Activated naive CD4-positive, alpha-beta T cell treated with anti-CD3 and anti-CD28 coated beads, Interleukin-2, amount 50 U/mL, for 24 hours (primary cell): ENCODE measurements around the gene DBP.
"Not testable (repeated sequence)": the region's sequence is repeated elsewhere in the genome, so short reads cannot be mapped to it uniquely, and the experiment has no call there.

Source experiments
- H3K27ac Mint-ChIP-seq: one replicate; pipeline ENCODE4 v1.8.0; 2021; ENCODE audit warnings: mild to moderate bottlenecking, mixed read lengths
- H3K27me3 Mint-ChIP-seq: one replicate; pipeline ENCODE4 v1.8.0; 2021; ENCODE audit warnings: mixed read lengths
- H3K36me3 Mint-ChIP-seq: one replicate; pipeline ENCODE4 v1.8.0; 2021; ENCODE audit warnings: mixed read lengths
- H3K4me1 Mint-ChIP-seq: one replicate; pipeline ENCODE4 v1.8.0; 2021; ENCODE audit warnings: mixed read lengths
- H3K4me3 Mint-ChIP-seq: one replicate; pipeline ENCODE4 v1.8.0; 2021; ENCODE audit warnings: mild to moderate bottlenecking, mixed read lengths
- H3K9me3 Mint-ChIP-seq: one replicate; pipeline ENCODE4 v1.8.0; 2021; ENCODE audit warnings: mixed read lengths

DBP gene

GRCh38 chr19:48637948-48638830, 1.0 kb upstream of the DBP start:
- H3K4me3 Mint-ChIP-seq = peak overlapping the region; percentile 98
- H3K9me3 Mint-ChIP-seq = no peaks in the 10 kb centered on the region
- peak overlapping the region; percentile 100 for H3K27ac Mint-ChIP-seq
- H3K4me1 Mint-ChIP-seq = peaks cover 37% of the 10 kb centered on the region
- no peaks in the 10 kb centered on the region for H3K36me3 Mint-ChIP-seq
- H3K27me3 Mint-ChIP-seq = no peaks in the 10 kb centered on the region

DNA sequence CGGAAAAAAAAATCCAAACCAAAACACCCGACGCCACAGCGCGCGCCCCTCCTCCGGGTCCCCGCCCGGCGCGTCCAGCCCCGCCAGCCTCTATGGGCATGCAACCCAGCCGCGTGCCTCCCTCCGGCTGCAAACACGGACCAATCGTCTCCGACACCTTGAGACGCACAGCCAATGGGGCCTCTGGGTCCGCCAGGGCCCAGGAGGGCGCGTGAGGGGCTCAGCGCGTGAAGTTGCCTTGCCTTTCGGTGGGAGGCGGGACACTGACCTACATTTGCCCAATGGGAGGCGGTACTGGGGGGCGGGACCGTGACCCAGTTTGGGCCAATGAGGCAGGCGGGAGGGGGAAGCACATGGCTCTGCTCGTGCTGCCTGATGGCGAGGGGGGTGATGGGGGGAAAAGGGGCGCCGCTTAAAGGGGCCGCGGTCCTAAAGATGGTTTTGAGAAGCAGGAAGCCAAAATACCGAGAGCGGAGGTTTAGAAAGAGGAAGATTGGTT, 319 bp upstream of the DBP start:
- peak overlapping the region; percentile 98 for H3K4me3 Mint-ChIP-seq
- H3K27ac Mint-ChIP-seq = peak overlapping the region; percentile 100
- no peaks in the 10 kb centered on the region for H3K27me3 Mint-ChIP-seq
- H3K36me3 Mint-ChIP-seq = no peaks in the 10 kb centered on the region
- no peaks in the 10 kb centered on the region for H3K9me3 Mint-ChIP-seq
- H3K4me1 Mint-ChIP-seq = peaks cover 43% of the 10 kb centered on the region

DNA sequence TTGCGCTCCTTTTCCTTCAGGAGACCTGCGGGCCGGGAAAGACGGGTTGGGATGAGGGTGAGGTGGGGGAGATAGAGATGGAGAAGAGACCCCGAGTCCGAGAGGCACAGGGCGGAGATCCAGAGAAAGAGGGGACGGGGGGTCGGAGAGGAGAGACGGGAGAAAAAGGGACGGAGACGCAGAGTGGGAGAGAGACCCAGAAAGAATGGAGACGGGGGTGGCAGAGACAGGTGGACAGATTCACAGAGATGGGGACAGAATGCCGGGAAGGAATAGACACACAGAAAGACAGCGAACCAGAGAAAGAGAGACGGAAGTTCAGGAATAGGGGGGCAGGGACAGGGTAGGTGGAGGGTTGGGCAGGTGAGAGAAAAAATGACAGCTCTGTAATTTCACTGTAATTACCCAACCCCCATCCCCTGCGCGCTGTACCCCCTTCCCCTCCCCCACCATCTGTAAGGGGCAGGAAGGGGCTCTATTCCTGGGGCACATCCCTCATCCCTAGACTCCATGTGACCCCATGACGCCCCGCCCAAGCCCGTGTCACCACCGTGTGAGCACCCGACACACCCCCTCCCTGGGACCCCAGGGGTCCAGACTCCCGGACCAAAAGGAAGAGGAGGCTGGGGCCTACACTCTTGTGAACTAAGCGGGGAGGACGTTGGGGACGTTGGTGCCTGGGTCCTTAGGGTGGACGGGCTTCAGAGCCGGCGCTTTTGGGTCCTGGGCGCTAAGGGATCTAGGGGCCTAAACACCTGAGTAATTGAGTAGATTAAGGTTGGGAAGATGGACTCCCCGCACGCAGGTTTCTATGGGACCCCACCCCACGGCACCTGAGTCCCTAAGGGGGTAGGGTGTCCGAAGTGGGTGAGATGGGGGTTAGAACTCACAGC, 967 bp downstream of the DBP start:
- Mint-ChIP-seq H3K4me1 (peaks cover 49% of the 10 kb centered on the region), H3K4me3 (peak overlapping the region; percentile 98), H3K27ac (peak overlapping the region; percentile 97)

DNA sequence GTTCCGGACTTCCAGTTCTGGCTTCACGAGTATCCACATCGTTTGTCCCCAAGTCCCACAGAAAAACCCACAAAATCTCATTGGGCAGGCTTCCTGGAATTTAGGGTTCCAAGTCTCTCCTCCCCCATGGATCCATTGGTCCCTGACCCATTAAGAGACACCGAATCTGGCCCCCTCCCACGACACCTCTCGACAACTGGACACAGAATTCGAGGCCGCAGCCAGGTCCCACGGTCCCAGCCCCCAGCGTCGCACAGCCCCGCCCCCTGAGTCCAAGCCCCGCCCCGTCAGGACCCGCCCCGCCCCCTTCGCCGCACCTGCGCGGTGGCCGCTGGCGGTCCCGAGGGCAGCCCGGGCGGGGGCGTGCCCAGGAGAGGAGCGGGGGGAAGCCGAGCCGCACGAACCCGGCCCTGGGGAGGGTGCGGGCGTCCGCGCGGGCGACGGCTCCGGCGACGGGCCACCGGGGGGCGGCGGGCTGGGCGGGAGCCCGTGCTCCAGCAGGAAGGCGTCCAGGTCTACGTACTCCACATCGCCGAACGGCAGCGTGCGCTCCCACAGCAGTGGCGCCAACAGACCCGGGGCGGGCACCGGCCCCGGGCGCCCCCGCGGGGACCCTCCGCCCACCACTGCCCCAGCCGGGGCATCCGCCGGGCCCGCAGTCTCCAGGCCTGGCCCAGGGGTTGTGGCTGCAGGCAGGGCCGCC, 1.8 kb downstream of the DBP start:
- Mint-ChIP-seq H3K27me3 (no peaks in the 10 kb centered on the region), H3K4me3 (peak overlapping the region; percentile 84)

More for the DNA sequence above, 967 bp downstream of the DBP start:
- no peaks in the 10 kb centered on the region for H3K9me3 Mint-ChIP-seq
- no peaks in the 10 kb centered on the region for H3K27me3 Mint-ChIP-seq
- no peaks in the 10 kb centered on the region for H3K36me3 Mint-ChIP-seq

DNA sequence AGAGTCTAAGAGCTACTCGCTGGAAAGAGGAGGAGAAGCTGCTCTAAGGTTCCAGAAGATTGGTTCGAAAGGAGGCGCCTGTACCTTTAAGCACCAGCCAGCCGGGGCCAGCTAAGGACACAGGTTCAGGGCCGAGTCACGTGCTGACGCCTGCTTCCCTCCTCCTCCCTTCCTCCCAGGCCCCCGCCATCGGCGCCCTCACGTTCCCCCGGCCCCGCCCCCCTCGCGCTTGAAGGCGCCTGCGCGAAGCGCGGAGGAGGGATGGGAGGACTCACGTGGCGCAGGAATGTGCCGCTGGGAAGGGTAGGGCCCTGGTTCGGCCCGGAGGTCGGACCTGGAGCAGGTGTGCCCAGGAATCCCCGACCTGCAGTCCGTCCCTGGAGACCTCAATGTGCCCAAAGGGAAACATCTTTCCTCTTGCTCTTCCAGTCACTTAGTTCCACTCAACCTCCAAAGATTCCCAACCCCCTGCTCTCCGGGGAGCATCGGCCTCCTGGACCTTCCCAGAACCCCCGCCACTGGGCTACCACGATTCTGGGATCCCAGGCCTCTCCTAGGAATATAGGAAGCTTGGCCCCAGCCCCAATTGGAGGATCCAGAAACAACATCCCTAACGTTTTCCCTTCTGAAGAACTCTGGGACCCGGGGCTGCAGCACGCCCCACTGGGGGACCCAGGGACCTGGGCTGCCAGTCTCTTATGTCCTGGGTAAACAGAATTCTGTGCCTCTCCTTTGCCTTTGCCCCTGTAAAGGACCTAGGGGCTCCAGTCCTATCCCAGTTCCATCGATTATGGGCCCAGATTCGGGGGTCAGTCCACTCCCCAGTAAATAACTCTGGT, 2.5 kb downstream of the DBP start:
- H3K27me3 Mint-ChIP-seq = no peaks in the 10 kb centered on the region
- H3K36me3 Mint-ChIP-seq = no peaks in the 10 kb centered on the region
- H3K4me1 Mint-ChIP-seq = peaks cover 49% of the 10 kb centered on the region
- H3K9me3 Mint-ChIP-seq = no peaks in the 10 kb centered on the region
- peak overlapping the region; percentile 82 for H3K27ac Mint-ChIP-seq
- H3K4me3 Mint-ChIP-seq = peak overlapping the region; percentile 84

More for the DNA sequence above, 1.8 kb downstream of the DBP start:
- peak overlapping the region; percentile 82 for H3K27ac Mint-ChIP-seq
- H3K4me1 Mint-ChIP-seq = peaks cover 49% of the 10 kb centered on the region
- H3K36me3 Mint-ChIP-seq = no peaks in the 10 kb centered on the region
- H3K9me3 Mint-ChIP-seq = no peaks in the 10 kb centered on the region

DNA sequence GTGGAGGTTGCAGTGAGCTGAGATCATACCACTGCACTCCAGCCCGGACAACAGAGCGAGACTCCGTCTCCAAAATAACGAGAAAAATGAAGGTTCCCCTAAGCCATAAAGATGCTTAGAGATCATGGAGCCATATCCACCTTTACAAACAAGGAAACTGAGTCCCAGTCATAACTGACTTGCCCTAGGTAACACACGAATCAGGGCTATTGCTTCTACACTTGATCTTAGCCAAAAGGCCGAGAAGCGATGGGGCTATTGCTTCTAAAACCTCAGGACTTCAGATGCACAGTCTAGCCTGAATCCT, 3.2 kb downstream of the DBP start:
- H3K27me3 Mint-ChIP-seq = no peaks in the 10 kb centered on the region
- peak overlapping the region; percentile 84 for H3K4me3 Mint-ChIP-seq
- H3K4me1 Mint-ChIP-seq = peaks cover 45% of the 10 kb centered on the region
- H3K36me3 Mint-ChIP-seq = no peaks in the 10 kb centered on the region
- H3K9me3 Mint-ChIP-seq = no peaks in the 10 kb centered on the region
- H3K27ac Mint-ChIP-seq = peak overlapping the region; percentile 82

DNA sequence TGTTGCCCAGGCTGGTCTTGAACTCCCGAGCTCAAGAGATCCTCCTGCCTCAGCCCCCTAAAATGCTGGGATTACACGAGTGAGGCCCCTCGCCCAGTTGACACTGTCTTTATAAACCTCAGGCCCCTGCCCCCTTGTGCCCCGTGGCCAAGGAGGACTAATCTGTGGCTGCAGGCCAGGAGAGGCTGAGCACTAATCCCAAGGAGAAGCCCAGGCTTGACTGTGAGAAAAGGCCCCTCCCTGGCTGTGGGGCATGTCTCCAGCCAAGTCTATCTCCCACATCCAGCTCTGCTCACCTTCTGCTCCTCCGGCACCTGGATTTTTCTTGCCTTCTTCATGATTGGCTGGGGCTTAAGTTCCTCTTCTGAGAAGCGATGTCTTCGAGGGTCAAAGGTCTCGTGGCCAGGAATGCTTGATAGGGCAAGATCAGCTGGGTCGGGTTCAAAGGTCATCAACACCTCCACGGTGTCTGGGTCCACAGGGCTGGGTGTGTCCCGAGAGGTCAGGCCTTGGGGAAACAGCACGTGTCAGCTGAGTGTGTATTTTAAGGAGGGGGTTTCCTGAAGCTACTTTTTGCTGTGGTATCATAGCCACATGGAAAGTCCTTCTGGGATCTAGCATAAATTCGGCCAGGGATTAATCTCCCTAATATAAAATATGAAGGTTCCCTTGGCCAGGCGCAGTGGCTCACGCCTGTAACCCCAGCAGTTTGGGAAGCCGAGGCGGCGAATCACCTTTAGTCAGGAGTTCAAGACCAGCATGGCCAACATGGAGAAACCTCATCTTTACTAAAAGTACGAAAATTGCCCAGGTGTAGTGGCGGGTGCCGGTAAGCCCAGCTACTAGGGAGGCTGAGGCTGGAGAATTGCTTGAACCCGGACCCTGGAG, 3.8 kb downstream of the DBP start:
- H3K4me3 Mint-ChIP-seq = no peak overlapping the region
- H3K27me3 Mint-ChIP-seq = no peaks in the 10 kb centered on the region
- H3K27ac Mint-ChIP-seq = peak overlapping the region; percentile 82
- H3K36me3 Mint-ChIP-seq = peaks cover 3% of the 10 kb centered on the region
- peaks cover 39% of the 10 kb centered on the region for H3K4me1 Mint-ChIP-seq
- H3K9me3 Mint-ChIP-seq = no peaks in the 10 kb centered on the region

GRCh38 chr19:48632692-48633147, 4.5 kb downstream of the DBP start:
- H3K4me3 Mint-ChIP-seq = no peak overlapping the region
- no peaks in the 10 kb centered on the region for H3K27me3 Mint-ChIP-seq
- H3K4me1 Mint-ChIP-seq = peaks cover 36% of the 10 kb centered on the region
- H3K36me3 Mint-ChIP-seq = peaks cover 3% of the 10 kb centered on the region
- no peak overlapping the region for H3K27ac Mint-ChIP-seq
- H3K9me3 Mint-ChIP-seq = no peaks in the 10 kb centered on the region

DNA sequence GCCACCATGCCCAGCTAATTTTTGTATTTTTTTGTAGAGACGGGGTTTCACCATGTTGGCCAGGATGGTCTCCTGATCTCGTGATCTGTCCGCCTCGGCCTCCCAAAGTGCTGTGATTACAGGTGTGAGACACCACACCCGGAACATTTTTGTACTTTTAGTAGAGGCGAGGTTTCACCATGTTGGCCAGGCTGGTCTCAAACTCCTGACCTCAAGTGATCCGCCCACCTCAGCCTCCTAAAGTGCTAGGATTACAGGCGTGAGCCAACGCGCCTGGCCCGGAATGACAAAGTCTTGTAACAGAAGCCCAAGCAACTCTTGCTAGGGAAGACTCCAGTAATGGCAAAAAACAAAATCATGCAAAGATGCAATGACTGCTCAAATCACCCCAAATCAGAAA, 4.9 kb downstream of the DBP start:
- H3K36me3 Mint-ChIP-seq, H3K4me3 Mint-ChIP-seq, H3K27ac Mint-ChIP-seq, H3K9me3 Mint-ChIP-seq, H3K27me3 Mint-ChIP-seq: not testable (repeated sequence)
- H3K4me1 Mint-ChIP-seq = peaks cover 36% of the 10 kb centered on the region

DNA sequence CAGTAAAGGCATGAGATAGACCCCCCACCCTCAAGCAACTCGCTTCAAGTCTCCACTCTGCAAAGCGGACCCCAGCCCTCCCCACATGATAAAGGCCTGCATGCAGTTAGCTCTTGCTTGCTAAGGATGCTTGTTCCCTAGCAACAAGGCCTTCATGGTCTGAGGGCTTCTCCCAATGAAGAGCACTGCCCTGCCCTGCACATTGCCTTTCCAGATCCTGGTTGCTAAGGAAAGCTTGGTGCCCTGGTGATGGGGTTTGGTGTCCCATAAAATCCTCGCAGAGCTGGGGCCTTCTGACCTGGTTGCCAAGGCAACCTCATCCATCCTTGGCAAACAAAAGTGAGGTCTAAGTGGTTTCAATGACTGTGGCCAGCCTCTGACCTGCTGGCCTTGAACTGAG, 6.0 kb downstream of the DBP start:
- Mint-ChIP-seq H3K27ac (no peak overlapping the region), H3K27me3 (no peaks in the 10 kb centered on the region), H3K36me3 (peaks cover 3% of the 10 kb centered on the region), H3K4me1 (peaks cover 40% of the 10 kb centered on the region), H3K9me3 (no peaks in the 10 kb centered on the region), H3K4me3 (no peak overlapping the region)

GRCh38 chr19:48630296-48631063, 6.7 kb downstream of the DBP start:
- H3K4me1 Mint-ChIP-seq = peaks cover 37% of the 10 kb centered on the region
- H3K9me3 Mint-ChIP-seq = no peaks in the 10 kb centered on the region
- H3K4me3 Mint-ChIP-seq = no peak overlapping the region
- H3K27ac Mint-ChIP-seq = no peak overlapping the region
- H3K27me3 Mint-ChIP-seq = no peaks in the 10 kb centered on the region
- peaks cover 3% of the 10 kb centered on the region for H3K36me3 Mint-ChIP-seq

DNA sequence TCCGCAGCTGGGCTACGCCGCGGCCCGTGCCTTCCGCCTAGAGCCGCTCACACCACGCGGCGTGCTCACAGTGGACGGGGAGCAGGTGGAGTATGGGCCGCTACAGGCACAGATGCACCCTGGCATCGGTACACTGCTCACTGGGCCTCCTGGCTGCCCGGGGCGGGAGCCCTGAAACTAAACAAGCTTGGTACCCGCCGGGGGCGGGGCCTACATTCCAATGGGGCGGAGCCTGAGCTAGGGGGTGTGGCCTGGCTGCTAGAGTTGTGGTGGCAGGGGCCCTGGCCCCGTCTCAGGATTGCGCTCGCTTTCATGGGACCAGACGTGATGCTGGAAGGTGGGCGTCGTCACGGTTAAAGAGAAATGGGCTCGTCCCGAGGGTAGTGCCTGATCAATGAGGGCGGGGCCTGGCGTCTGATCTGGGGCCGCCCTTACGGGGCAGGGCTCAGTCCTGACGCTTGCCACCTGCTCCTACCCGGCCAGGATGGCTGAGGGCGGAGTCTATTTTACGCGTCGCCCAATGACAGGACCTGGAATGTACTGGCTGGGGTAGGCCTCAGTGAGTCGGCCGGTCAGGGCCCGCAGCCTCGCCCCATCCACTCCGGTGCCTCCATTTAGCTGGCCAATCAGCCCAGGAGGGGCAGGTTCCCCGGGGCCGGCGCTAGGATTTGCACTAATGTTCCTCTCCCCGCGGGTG, 7.4 kb downstream of the DBP start:
- Mint-ChIP-seq H3K36me3 (peaks cover 3% of the 10 kb centered on the region), H3K4me3 (no peak overlapping the region), H3K9me3 (no peaks in the 10 kb centered on the region)

DNA sequence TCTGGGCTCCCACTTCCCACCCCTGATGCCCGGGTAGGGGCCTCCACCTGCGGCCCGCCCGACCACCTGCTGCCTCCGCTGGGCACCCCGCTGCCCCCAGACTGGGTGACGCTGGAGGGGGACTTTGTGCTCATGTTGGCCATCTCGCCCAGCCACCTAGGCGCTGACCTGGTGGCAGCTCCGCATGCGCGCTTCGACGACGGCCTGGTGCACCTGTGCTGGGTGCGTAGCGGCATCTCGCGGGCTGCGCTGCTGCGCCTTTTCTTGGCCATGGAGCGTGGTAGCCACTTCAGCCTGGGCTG, 7.9 kb downstream of the DBP start:
- Mint-ChIP-seq H3K9me3 (no peaks in the 10 kb centered on the region), H3K4me3 (no peak overlapping the region), H3K4me1 (peaks cover 38% of the 10 kb centered on the region), H3K27me3 (no peaks in the 10 kb centered on the region), H3K36me3 (peaks cover 3% of the 10 kb centered on the region), H3K27ac (no peak overlapping the region)

More for the DNA sequence above, 7.4 kb downstream of the DBP start:
- Mint-ChIP-seq H3K27ac (no peak overlapping the region), H3K4me1 (peaks cover 38% of the 10 kb centered on the region), H3K27me3 (no peaks in the 10 kb centered on the region)
